HepG2 (cell line): ENCODE data around the gene ALDH3B2. TPM values are rescaled to one million over a fixed set of nuclear protein-coding genes. Genes with fewer than 3 reads are reported as not detected.
A peak's percentile ranks its signal among the peaks of the same experiment; 100 is the strongest.

Experiments used
- ATAC-seq: fragments of 200-7000 bp; cut with Tn5 transposase; 3 replicates; pipeline ENCODE4 v1.9.1; 2020; ENCODE audit warnings: mild to moderate bottlenecking, moderate library complexity
- BruUV-seq: library from RNA; stranded (reverse); fragments of 400-500 nt; replicated peaks from 2 replicates; lab custom pipeline; 2021; lab: Mats Ljungman, UMichigan
- CTCF ChIA-PET: fragments of 300-600 bp; formaldehyde crosslinking; extraction: SDS; loops from one replicate; lab custom pipeline; 2021; ENCODE audit warnings: low total read pairs, inconsistent platforms, low intra/inter-chr PET ratio; lab: Yijun Ruan, JAX
- POLR2A ChIA-PET: fragments of 350-600 bp; sonication (Branson Sonifier 250); formaldehyde crosslinking; loops from one replicate; lab custom pipeline; 2020; ENCODE audit warnings: antibody characterized with exemption, inconsistent platforms; lab: Yijun Ruan, JAX
- DNase-seq: peaks from one replicate; pipeline ENCODE4 v3.0.0-alpha.2; 2015; ENCODE audit warnings: low spot score
- FAIRE-seq: peaks from 3 replicates; lab custom pipeline; 2011; peaks lifted over from hg19 to GRCh38; lab: Jason Lieb, UNC
- H2AFZ ChIP-seq: one replicate; pipeline ENCODE4 v1.6.1; 2011; ENCODE audit warnings: low read length, inconsistent platforms
- H3K27ac ChIP-seq: fragments of 300-600 bp; 3 replicates; pipeline ENCODE4 v1.8.0; 2011; ENCODE audit warnings: mixed run types, mild to moderate bottlenecking, mixed read lengths, low read length, inconsistent platforms; ENCODE audit not compliant: insufficient read depth; ENCODE audit errors: extremely low read length
- H3K27me3 ChIP-seq, 2 experiments: fragments of 200-600 bp in 1 of 2; 2 replicates in 1 of 2; 3 replicates in 1 of 2; pipeline versions ENCODE4 v1.6.0 to v1.8.0; 2011; ENCODE audit warnings: low read length in 2 of 2, mild to moderate bottlenecking in 2 of 2, moderate library complexity in 2 of 2, inconsistent platforms in 1 of 2; ENCODE audit not compliant: insufficient read depth in 2 of 2, control insufficient read depth in 1 of 2
- H3K36me3 ChIP-seq, 2 experiments: fragments of 200-600 bp in 1 of 2; replicated peaks in 1 of 2; 2 replicates in 1 of 2; 3 replicates in 1 of 2; pipeline versions ENCODE4 v1.5.1 to v1.8.0; 2011; ENCODE audit warnings: low read length in 2 of 2, inconsistent platforms in 1 of 2; ENCODE audit not compliant: insufficient read depth in 2 of 2, control insufficient read depth in 1 of 2
- H3K4me1 ChIP-seq: 2 replicates; pipeline ENCODE4 v1.5.1; 2012; ENCODE audit warnings: low read length, inconsistent platforms; ENCODE audit not compliant: insufficient read depth
- H3K4me2 ChIP-seq: 2 replicates; pipeline ENCODE4 v1.6.0; 2011; ENCODE audit warnings: low read depth, low read length, inconsistent platforms
- H3K4me3 ChIP-seq, 3 experiments: fragments of 200-600 bp in 1 of 3; sonication (generic), shearing (Covaris generic) in 1 of 3; replicated peaks in 1 of 3; 2 replicates each; pipeline ENCODE4 v1.5.1; 2011 to 2016; ENCODE audit warnings: low read length in 3 of 3, inconsistent platforms in 2 of 3, low read depth in 2 of 3, mild to moderate bottlenecking in 2 of 3, control low read depth in 1 of 3, mixed read lengths in 1 of 3; ENCODE audit not compliant: insufficient read depth in 1 of 3
- H3K79me2 ChIP-seq: one replicate; pipeline ENCODE4 v1.6.1; 2011; ENCODE audit warnings: low read length, inconsistent platforms; ENCODE audit not compliant: insufficient read depth
- H3K9ac ChIP-seq: 2 replicates; pipeline ENCODE4 v1.6.0; 2011; ENCODE audit warnings: mild to moderate bottlenecking, low read depth, low read length, inconsistent platforms; ENCODE audit not compliant: insufficient read depth
- H3K9me3 ChIP-seq: 2 replicates; pipeline ENCODE4 v1.5.1; 2012; ENCODE audit warnings: mild to moderate bottlenecking, low read length
- H4K20me1 ChIP-seq: 2 replicates; pipeline ENCODE4 v1.6.0; 2011; ENCODE audit warnings: inconsistent platforms, mild to moderate bottlenecking, low read length, moderate library complexity; ENCODE audit not compliant: insufficient read depth
- BORCS8-MEF2B ChIP-seq: sonication (generic); formaldehyde crosslinking; IDR thresholded peaks from 2 replicates; pipeline ENCODE4 v1.8.0; 2022; ENCODE audit warnings: mild to moderate bottlenecking, missing genetic modification reagents
- ETV5 ChIP-seq: IDR thresholded peaks from 2 replicates; pipeline ENCODE4 v1.6.1; 2018; ENCODE audit warnings: missing biosample characterization, missing genetic modification reagents, inconsistent platforms, borderline replicate concordance
- GABPB1 ChIP-seq: IDR thresholded peaks from 2 replicates; pipeline ENCODE4 v1.6.1; 2016; ENCODE audit warnings: mild to moderate bottlenecking, missing genetic modification reagents, moderate library complexity, missing compliant biosample characterization
- GTF2F1 ChIP-seq: fragments of 150-350 bp; IDR thresholded peaks from 2 replicates; pipeline ENCODE4 v1.6.1; 2014; ENCODE audit warnings: low read length
- HMG20B ChIP-seq: conservative IDR thresholded peaks from 2 replicates; pipeline ENCODE4 v1.6.1; 2016; ENCODE audit warnings: missing genetic modification reagents, missing compliant biosample characterization
- HNRNPH1 ChIP-seq: fragments of 200-400 bp; formaldehyde crosslinking; optimal IDR thresholded peaks from 2 replicates; pipeline ENCODE3; 2017; ENCODE audit warnings: mild to moderate bottlenecking, low read depth, low read length
- NFIC ChIP-seq: IDR thresholded peaks from 2 replicates; pipeline ENCODE4 v1.6.1; 2012; ENCODE audit warnings: mild to moderate bottlenecking, low read length, inconsistent platforms
- NR2C2 ChIP-seq: sonication (generic); formaldehyde crosslinking; IDR thresholded peaks from 2 replicates; pipeline ENCODE4 v1.4.0; 2020; ENCODE audit warnings: missing genetic modification reagents, mild to moderate bottlenecking, moderate library complexity, borderline replicate concordance
- NRL ChIP-seq: sonication (generic); formaldehyde crosslinking; IDR thresholded peaks from 2 replicates; pipeline ENCODE4 v1.5.0; 2020; ENCODE audit warnings: missing genetic modification reagents, mild to moderate bottlenecking, moderate library complexity, borderline replicate concordance
- PRDM15 ChIP-seq: sonication (generic); formaldehyde crosslinking; IDR thresholded peaks from 2 replicates; pipeline ENCODE4 v1.4.0; 2020; ENCODE audit warnings: missing genetic modification reagents
- SYNCRIP ChIP-seq: fragments of 200-400 bp; formaldehyde crosslinking; IDR thresholded peaks from 2 replicates; pipeline ENCODE4 v1.6.1; 2018; ENCODE audit warnings: mild to moderate bottlenecking, low read depth, low read length; ENCODE audit not compliant: insufficient read depth
- TP53 ChIP-seq: sonication (generic); formaldehyde crosslinking; conservative IDR thresholded peaks from 2 replicates; pipeline ENCODE4 v1.4.0; 2020; ENCODE audit warnings: missing genetic modification reagents
- ZFP90 ChIP-seq: sonication (generic); formaldehyde crosslinking; IDR thresholded peaks from 2 replicates; pipeline ENCODE4 v1.8.0; 2022; ENCODE audit warnings: missing genetic modification reagents, mild to moderate bottlenecking, inconsistent platforms, borderline replicate concordance
- ZNF10 ChIP-seq: sonication (generic); formaldehyde crosslinking; IDR thresholded peaks from 2 replicates; pipeline ENCODE4 v1.4.0; 2020; ENCODE audit warnings: mild to moderate bottlenecking, low read depth, missing genetic modification reagents, borderline replicate concordance
- ZNF264 ChIP-seq: sonication (generic); formaldehyde crosslinking; IDR thresholded peaks from 2 replicates; pipeline ENCODE4 v1.4.0; 2020; ENCODE audit warnings: missing genetic modification reagents
- ZNF552 ChIP-seq: sonication (generic); formaldehyde crosslinking; IDR thresholded peaks from 2 replicates; pipeline ENCODE4 v1.9.0; 2022; ENCODE audit warnings: missing genetic modification reagents, mild to moderate bottlenecking, borderline replicate concordance
- ZNF569 ChIP-seq: sonication (generic); formaldehyde crosslinking; IDR thresholded peaks from 2 replicates; pipeline ENCODE4 v1.5.0; 2020; ENCODE audit warnings: mild to moderate bottlenecking, missing genetic modification reagents, moderate library complexity, borderline replicate concordance
- ZNF747 ChIP-seq: sonication (generic); formaldehyde crosslinking; IDR thresholded peaks from 2 replicates; pipeline ENCODE4 v1.8.1; 2023; ENCODE audit warnings: missing genetic modification reagents, mild to moderate bottlenecking, borderline replicate concordance
- ZNF766 ChIP-seq: sonication (generic); formaldehyde crosslinking; IDR thresholded peaks from 2 replicates; pipeline ENCODE4 v1.5.0; 2020; ENCODE audit warnings: missing genetic modification reagents, borderline replicate concordance
- ZNF788 ChIP-seq: sonication (generic); formaldehyde crosslinking; IDR thresholded peaks from 2 replicates; pipeline ENCODE4 v1.5.0; 2020; ENCODE audit warnings: mild to moderate bottlenecking, missing genetic modification reagents, borderline replicate concordance
- ZSCAN12 ChIP-seq: sonication (generic); formaldehyde crosslinking; IDR thresholded peaks from 2 replicates; pipeline ENCODE4 v1.9.0; 2021; ENCODE audit warnings: mild to moderate bottlenecking, missing genetic modification reagents
- WGBS: methylation state at CpG from one replicate; pipeline ENCODE4 v1.1.6; 2017; ENCODE audit warnings: low lambda C conversion rate; 5-methylcytosine and 5-hydroxymethylcytosine counted together
- in situ Hi-C: cut with HindIII; loops from 2 replicates; pipeline ENCODE4 v1.10.0; 2017; ENCODE audit warnings: low pct_unique_long_range_greater_than_20kb; ENCODE audit not compliant: extremely low pct_ligation_motif_present
- intact Hi-C: fragments of 100-400 bp; cut with micrococcal nuclease; formaldehyde crosslinking; loops from one replicate; pipeline ENCODE4 v1.10.0; 2022; ENCODE audit not compliant: unreplicated experiment
- polyA plus RNA-seq, 8 experiments: library from polyadenylated mRNA; depleted of rRNA in 3 of 8; stranded (reverse) in 7 of 8; unstranded in 1 of 8; fragments of >200 nt; fragmentation: Illumina TruSeq in 4 of 8; extraction: Trizol in 4 of 8; gene quantifications; 2 replicates each; pipeline versions ENCODE4 v1.2.1 to v1.2.3, GENCODE V29; 2011 to 2016; ENCODE audit warnings: low read depth in 4 of 8, missing spikeins in 1 of 8, mixed read lengths in 1 of 8; ENCODE audit not compliant: insufficient read depth in 1 of 8
- total RNA-seq, 5 experiments: library from RNA; depleted of rRNA; stranded (reverse); fragments of >200 nt; fragmentation: Illumina TruSeq; extraction: Trizol; gene quantifications; 2 replicates each; pipeline ENCODE4 v1.2.3, GENCODE V29; 2016; ENCODE audit warnings: low read depth in 1 of 5

ALDH3B2 gene
- total and polyA plus RNA-seq, 2 of the 13 experiments (the other 11 are each of a cell fraction or from before 2014, with no cell fraction given) = not detected

- Histone ChIP-seq H4K20me1 (no peaks in the 10 kb centered on the region), H3K79me2 (no peaks in the 10 kb centered on the region), H3K27me3 (peaks cover 0 to 9% of the 10 kb centered on the region in 2 experiments; a peak in 3 of 5 replicates), H3K4me3 (no peak overlapping the region), H3K4me2 (no peak overlapping the region), H3K36me3 (no peaks in the 10 kb centered on the region), H3K4me1 (peaks cover 17% of the 10 kb centered on the region), H3K27ac (no peak overlapping the region), H2AFZ (no peak overlapping the region), H3K9ac (no peak overlapping the region), H3K9me3 (no peaks in the 10 kb centered on the region)
- FAIRE-seq = no peak
- ChIA-PET CTCF (interaction anchor here (3.5 kb wide), 1 partner anchor 19 kb away, joined by 12 read pairs; no protein-coding TSS in a partner anchor), POLR2A (interaction anchor here (2.4 kb wide), 1 partner anchor 10 kb away, joined by 9 read pairs; the partner anchor contains the start of gene NUDT8)
- WGBS = 44% methylated on average over 11 of the region's 23 CpGs
- in situ Hi-C loops (no loop called here), intact Hi-C loops (loop anchor here (2.0 kb wide), 1 partner anchor 19 kb away; no protein-coding TSS in a partner anchor)
- ATAC-seq = peak; percentile 84
- BruUV-seq = no TSS peak
- peak; percentile 55 for DNase-seq
- TF ChIP-seq TP53 (no peak), HNRNPH1 (no peak), ZNF747 (CRISPR knock-in tag) (0 out of 2 replicates have a peak, but pooled peaks have one; percentile 51), ZNF264 (CRISPR knock-in tag) (no peak), NR2C2 (CRISPR knock-in tag) (no peak), ZNF788 (0 out of 2 replicates have a peak, but pooled peaks have one; percentile 61), NRL (CRISPR knock-in tag) (peak; percentile 55; the same call in 1 of the 2 replicates), ZFP90 (CRISPR knock-in tag) (no peak), ZNF569 (CRISPR knock-in tag) (no peak), ZNF10 (no peak), GABPB1 (peak; percentile 37), ZNF552 (CRISPR knock-in tag) (no peak), HMG20B (CRISPR knock-in tag) (no peak), ZNF766 (CRISPR knock-in tag) (peak; percentile 32; the same call in 1 of the 2 replicates), NFIC (no peak), PRDM15 (CRISPR knock-in tag) (no peak), ZSCAN12 (CRISPR knock-in tag) (no peak), ETV5 (CRISPR knock-in tag) (peak; percentile 27; the same call in 1 of the 2 replicates), BORCS8-MEF2B (0 out of 2 replicates have a peak, but pooled peaks have one; percentile 36), GTF2F1 (no peak), SYNCRIP (no peak)
Observed at GRCh38 chr11:67640021-67640757, 34.2 kb downstream of the ALDH3B2 start.
